Parathyroid adenoma (tissue), 2 donors: Measurements from ENCODE around the gene AKAP17A.

ENCODE experiments used
- H2AFZ ChIP-seq: fragments of 300-600 bp; sonication (generic); one replicate; pipeline ENCODE4 v1.7.0; 2017; ENCODE audit warnings: antibody characterized with exemption, mild to moderate bottlenecking
- H3K27ac ChIP-seq: fragments of 300-600 bp; sonication (generic); one replicate; pipeline ENCODE4 v1.7.0; 2017
- H3K27me3 ChIP-seq: fragments of 300-600 bp; sonication (generic); one replicate; pipeline ENCODE4 v1.7.0; 2017; ENCODE audit warnings: low read length; ENCODE audit not compliant: control insufficient read depth, insufficient read depth
- H3K36me3 ChIP-seq: fragments of 300-600 bp; sonication (generic); one replicate; pipeline ENCODE4 v1.7.0; 2017; ENCODE audit warnings: low read length; ENCODE audit not compliant: control insufficient read depth, insufficient read depth
- H3K4me1 ChIP-seq: fragments of 300-600 bp; sonication (generic); one replicate; pipeline ENCODE4 v1.7.0; 2017; ENCODE audit warnings: control low read depth
- H3K4me2 ChIP-seq: fragments of 300-600 bp; sonication (generic); one replicate; pipeline ENCODE4 v1.7.0; 2017; ENCODE audit warnings: low read length
- H3K4me3 ChIP-seq: fragments of 300-600 bp; sonication (generic); one replicate; pipeline ENCODE4 v1.7.0; 2017; ENCODE audit warnings: low read depth, low read length
- H3K79me2 ChIP-seq: fragments of 300-600 bp; sonication (generic); one replicate; pipeline ENCODE4 v1.7.0; 2017; ENCODE audit warnings: control low read depth
- H3K9ac ChIP-seq: fragments of 300-600 bp; sonication (generic); one replicate; pipeline ENCODE4 v1.7.0; 2017; ENCODE audit warnings: mild to moderate bottlenecking
- H3K9me3 ChIP-seq: fragments of 300-600 bp; sonication (generic); one replicate; pipeline ENCODE4 v1.7.0; 2017; ENCODE audit warnings: low read length; ENCODE audit not compliant: control insufficient read depth
- TF ChIP-seq, protein P1 (sequence below): fragments of 300-600 bp; sonication (generic); IDR thresholded peaks from one replicate; pipeline ENCODE4 v1.7.0; 2017; ENCODE audit warnings: antibody characterized with exemption, mild to moderate bottlenecking
- donor health status: primary hyperparathyroidism.

The AKAP17A gene

DNA sequence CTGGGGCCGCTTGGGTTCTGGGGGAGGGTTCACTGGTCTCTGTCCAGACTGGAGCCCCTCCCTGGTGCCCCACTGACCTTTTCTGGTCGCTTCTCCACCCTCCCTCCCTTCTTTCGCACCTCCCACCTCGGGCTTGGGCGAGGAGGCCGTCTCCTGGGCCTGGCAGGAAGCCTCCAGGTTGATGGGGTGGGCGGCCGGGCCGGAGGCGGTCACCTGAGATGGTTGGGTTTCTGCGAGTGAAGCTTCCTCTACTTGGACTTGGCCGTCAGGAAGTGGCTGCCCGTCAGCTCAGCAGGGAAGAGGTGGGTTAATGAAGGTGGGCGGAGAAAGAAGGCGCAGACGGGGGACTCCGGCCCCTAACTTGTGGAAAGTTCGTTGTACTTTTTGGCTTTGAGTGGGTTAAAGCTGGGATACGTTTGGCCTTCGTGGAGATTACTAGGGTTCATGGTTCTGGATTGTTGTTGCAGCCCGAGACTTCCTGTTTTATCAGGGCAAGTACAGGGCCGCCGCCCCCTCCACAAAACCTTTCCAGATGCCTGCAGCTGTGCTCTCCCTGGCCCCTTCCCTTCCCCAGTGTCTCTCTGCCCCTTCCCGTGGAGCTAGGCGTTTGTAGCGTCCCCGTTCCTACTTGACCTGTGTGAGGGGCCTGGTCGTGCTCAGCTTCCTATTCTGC is 1.2 kb downstream of the AKAP17A start:
- Histone ChIP-seq H3K27me3 (no peaks in the 10 kb centered on the region), H3K4me3 (peak overlapping the region; percentile 52), H3K79me2 (peaks cover 14% of the 10 kb centered on the region), H3K9me3 (no peaks in the 10 kb centered on the region), H3K27ac (peak overlapping the region; percentile 61), H3K4me2 (peak overlapping the region; percentile 82), H2AFZ (no peak overlapping the region), H3K4me1 (no peaks in the 10 kb centered on the region), H3K9ac (peak overlapping the region; percentile 19), H3K36me3 (no peaks in the 10 kb centered on the region)
- TF ChIP-seq, protein P1, sequence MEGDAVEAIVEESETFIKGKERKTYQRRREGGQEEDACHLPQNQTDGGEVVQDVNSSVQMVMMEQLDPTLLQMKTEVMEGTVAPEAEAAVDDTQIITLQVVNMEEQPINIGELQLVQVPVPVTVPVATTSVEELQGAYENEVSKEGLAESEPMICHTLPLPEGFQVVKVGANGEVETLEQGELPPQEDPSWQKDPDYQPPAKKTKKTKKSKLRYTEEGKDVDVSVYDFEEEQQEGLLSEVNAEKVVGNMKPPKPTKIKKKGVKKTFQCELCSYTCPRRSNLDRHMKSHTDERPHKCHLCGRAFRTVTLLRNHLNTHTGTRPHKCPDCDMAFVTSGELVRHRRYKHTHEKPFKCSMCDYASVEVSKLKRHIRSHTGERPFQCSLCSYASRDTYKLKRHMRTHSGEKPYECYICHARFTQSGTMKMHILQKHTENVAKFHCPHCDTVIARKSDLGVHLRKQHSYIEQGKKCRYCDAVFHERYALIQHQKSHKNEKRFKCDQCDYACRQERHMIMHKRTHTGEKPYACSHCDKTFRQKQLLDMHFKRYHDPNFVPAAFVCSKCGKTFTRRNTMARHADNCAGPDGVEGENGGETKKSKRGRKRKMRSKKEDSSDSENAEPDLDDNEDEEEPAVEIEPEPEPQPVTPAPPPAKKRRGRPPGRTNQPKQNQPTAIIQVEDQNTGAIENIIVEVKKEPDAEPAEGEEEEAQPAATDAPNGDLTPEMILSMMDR, result no peak

DNA sequence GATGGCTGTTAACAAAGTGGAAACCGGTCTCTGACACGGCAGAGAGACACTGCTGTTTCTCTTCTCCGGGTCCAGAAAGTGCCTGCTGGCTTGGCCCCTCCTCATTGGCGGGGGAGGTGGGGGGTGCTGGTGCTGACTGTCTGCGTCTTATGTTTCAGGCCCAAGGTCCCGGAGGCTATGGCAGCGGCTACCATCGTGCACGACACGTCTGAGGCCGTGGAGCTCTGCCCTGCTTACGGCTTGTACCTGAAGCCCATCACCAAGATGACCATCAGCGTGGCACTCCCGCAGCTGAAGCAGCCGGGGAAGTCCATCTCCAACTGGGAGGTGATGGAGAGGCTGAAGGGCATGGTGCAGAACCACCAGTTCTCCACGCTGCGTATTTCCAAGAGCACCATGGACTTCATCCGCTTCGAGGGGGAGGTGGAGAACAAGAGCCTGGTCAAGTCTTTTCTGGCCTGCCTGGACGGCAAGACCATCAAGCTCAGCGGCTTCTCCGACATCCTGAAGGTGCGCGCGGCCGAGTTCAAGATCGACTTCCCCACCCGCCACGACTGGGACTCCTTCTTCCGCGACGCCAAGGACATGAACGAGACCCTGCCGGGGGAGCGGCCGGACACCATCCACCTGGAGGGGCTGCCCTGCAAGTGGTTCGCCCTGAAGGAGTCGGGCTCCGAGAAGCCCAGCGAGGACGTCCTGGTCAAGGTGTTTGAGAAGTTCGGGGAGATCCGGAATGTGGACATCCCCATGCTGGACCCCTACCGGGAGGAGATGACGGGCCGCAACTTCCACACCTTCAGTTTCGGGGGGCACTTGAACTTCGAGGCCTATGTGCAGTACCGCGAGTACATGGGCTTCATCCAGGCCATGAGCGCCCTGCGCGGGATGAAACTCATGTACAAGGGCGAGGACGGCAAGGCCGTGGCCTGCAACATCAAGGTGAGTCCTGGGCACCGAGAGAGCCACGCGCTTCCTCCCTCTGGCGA is 2.2 kb downstream of the AKAP17A start:
- H3K9ac ChIP-seq, result no peak overlapping the region
- H3K27me3 ChIP-seq, result no peaks in the 10 kb centered on the region
- no peaks in the 10 kb centered on the region for H3K4me1 ChIP-seq
- H3K9me3 ChIP-seq, result no peaks in the 10 kb centered on the region
- H3K4me2 ChIP-seq, result no peak overlapping the region
- no peak overlapping the region for H2AFZ ChIP-seq
- TF ChIP-seq, protein P1, result no peak
- H3K79me2 ChIP-seq, result peaks cover 14% of the 10 kb centered on the region
- H3K27ac ChIP-seq, result no peak overlapping the region
- H3K4me3 ChIP-seq, result peak overlapping the region; percentile 52
- no peaks in the 10 kb centered on the region for H3K36me3 ChIP-seq

DNA sequence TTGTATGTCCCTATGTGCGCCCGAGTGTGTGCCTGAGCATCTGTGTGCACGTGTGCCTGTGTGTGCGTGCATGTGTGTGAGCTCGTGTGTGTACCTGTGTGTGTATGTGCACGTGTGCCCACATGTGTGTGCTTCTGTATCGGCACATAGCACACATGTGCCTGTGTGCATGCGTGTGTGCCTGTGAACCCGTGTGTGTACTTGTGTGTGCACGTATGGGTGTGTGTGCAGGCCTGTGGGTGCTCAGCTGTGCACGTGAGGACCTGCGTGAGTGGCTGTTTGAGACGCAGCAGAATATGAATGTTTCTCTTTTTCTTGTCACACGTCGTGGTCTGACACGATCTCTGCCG is 4.3 kb downstream of the AKAP17A start:
- H2AFZ ChIP-seq, result no peak overlapping the region
- no peak overlapping the region for H3K9ac ChIP-seq
- H3K27ac ChIP-seq, result no peak overlapping the region
- no peaks in the 10 kb centered on the region for H3K27me3 ChIP-seq
- TF ChIP-seq, protein P1, result no peak
- H3K9me3 ChIP-seq, result no peaks in the 10 kb centered on the region
- no peaks in the 10 kb centered on the region for H3K4me1 ChIP-seq
- H3K36me3 ChIP-seq, result no peaks in the 10 kb centered on the region
- no peak overlapping the region for H3K4me3 ChIP-seq
- H3K79me2 ChIP-seq, result peaks cover 14% of the 10 kb centered on the region
- no peak overlapping the region for H3K4me2 ChIP-seq

DNA sequence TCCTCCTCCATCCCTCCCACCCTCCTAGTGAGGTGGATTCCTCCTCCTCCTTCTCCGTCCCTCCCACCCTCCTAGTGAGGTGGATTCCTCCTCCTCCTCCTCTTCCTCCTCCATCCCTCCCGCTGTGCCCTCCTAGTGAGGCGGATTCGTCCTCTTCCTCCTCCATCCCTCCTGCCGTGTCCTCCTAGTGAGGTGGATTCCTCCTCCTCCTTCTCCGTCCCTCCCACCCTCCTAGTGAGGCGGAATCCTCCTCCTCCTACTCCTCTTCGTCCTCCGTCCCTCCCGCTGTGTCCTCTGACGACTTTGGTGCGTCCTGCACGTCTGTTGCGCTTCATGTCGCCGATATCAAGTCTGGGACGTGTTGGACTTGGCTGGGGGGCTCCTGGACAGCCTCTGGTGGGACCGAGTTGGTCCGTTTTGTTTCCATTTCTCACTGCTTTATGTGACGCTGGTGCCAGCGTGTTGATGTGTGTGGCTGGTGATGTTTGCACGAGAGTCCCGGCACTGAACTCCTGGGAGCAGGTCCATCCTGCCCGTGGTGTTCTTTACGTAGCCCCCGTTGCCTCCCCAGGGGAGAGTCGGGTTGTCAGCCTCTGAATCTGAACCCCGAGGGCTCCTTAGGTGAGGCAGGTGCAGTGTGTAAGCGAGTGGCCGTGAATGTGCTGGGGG is 5.4 kb downstream of the AKAP17A start:
- Histone ChIP-seq H2AFZ (no peak overlapping the region), H3K4me1 (no peaks in the 10 kb centered on the region), H3K9ac (no peak overlapping the region), H3K9me3 (no peaks in the 10 kb centered on the region), H3K27ac (no peak overlapping the region), H3K79me2 (peaks cover 14% of the 10 kb centered on the region), H3K36me3 (no peaks in the 10 kb centered on the region), H3K4me3 (no peak overlapping the region), H3K4me2 (no peak overlapping the region), H3K27me3 (no peaks in the 10 kb centered on the region)
- TF ChIP-seq, protein P1, result no peak
